Endothelial cell of umbilical vein (primary cell): ENCODE data around the gene ARSB.

Source experiments
- CTCF ChIP-seq, 2 donors: IDR thresholded peaks; 1 replicate in 1 of 2; 2 replicates in 1 of 2; pipeline ENCODE4 v1.5.1; 2011; ENCODE audit warnings: low read length in 2 of 2, mild to moderate bottlenecking in 2 of 2, moderate library complexity in 2 of 2, control low read depth in 1 of 2, inconsistent platforms in 1 of 2, low read depth in 1 of 2; ENCODE audit not compliant: insufficient read depth in 1 of 2; ENCODE audit errors: extremely low read depth in 1 of 2
- EZH2 ChIP-seq: IDR thresholded peaks from 2 replicates; pipeline ENCODE4 v1.6.1; 2012; ENCODE audit warnings: borderline replicate concordance, low read depth, mild to moderate bottlenecking, moderate library complexity, low read length, inconsistent platforms; ENCODE audit not compliant: severe bottlenecking
- FOS ChIP-seq: IDR thresholded peaks from 2 replicates; pipeline ENCODE4 v1.6.1; 2011; ENCODE audit warnings: mild to moderate bottlenecking, low read length, moderate library complexity, borderline replicate concordance; ENCODE audit not compliant: insufficient read depth
- JUN ChIP-seq: IDR thresholded peaks from 2 replicates; pipeline ENCODE4 v1.6.1; 2011; ENCODE audit warnings: borderline replicate concordance, low read depth; ENCODE audit not compliant: insufficient read length, insufficient read depth
- MAX ChIP-seq: IDR thresholded peaks from 2 replicates; pipeline ENCODE4 v1.6.1; 2011; ENCODE audit not compliant: insufficient read depth, insufficient read length
- MYC ChIP-seq: IDR thresholded peaks from one replicate; pipeline ENCODE4 v1.6.1; 2011; ENCODE audit warnings: mild to moderate bottlenecking, low read depth, low read length
- POLR2A ChIP-seq: IDR thresholded peaks from 2 replicates; pipeline ENCODE4 v1.6.1; 2012; ENCODE audit warnings: low read depth, mild to moderate bottlenecking, control low read depth, low read length
- POLR2AphosphoS5 ChIP-seq: IDR thresholded peaks from 2 replicates; pipeline ENCODE4 v1.6.1; 2012; ENCODE audit warnings: low read depth, mild to moderate bottlenecking, control low read depth, low read length, moderate library complexity; ENCODE audit not compliant: insufficient read depth

- TF ChIP-seq CTCF (IDR thresholded peaks at IDR 0.05; ENCODE audit: extremely low read depth in 1 of 2, insufficient read depth in 1 of 2, low read depth in 1 of 2, low read length in 2 of 2) = no peak
- no peak for TF ChIP-seq MAX
- no peak for TF ChIP-seq EZH2
- TF ChIP-seq POLR2A = no peak
- no peak for TF ChIP-seq POLR2AphosphoS5
- no peak for TF ChIP-seq JUN
- no peak for TF ChIP-seq MYC
- no peak for TF ChIP-seq FOS
Measured at GRCh38 chr5:79022771-79023170, 37.7 kb upstream of the ARSB start.
